Cardiac septum (tissue), 1 donor: ENCODE data around the gene C14orf93. TPM values are rescaled to one million over a fixed set of nuclear protein-coding genes. Genes with fewer than 3 reads are reported as not detected.
"Not testable (repeated sequence)": the region's sequence is repeated elsewhere in the genome, so short reads cannot be mapped to it uniquely, and the experiment has no call there.

Experiments
- DNase-seq: peaks from one replicate; pipeline ENCODE4 v3.0.0-alpha.2; 2020; ENCODE audit warnings: low spot score
- intact Hi-C: fragments of 100-400 bp; cut with DNase I; formaldehyde crosslinking; loops from one replicate; pipeline ENCODE4 v1.14.0; 2022
- total RNA-seq: library from RNA; stranded (reverse); fragmentation: NEBNext Ultra II Directional; extraction: Animal tissue kit (Norgen Biotek cat#: 25700); gene quantifications from one replicate; pipeline ENCODE4 v1.2.1, GENCODE V29; 2021
- donor health status: DM: no; HTN: no; CAD: no.

The C14orf93 gene
- total RNA-seq, 1 donor from 2014 or later: 3.7 TPM

- no peak for DNase-seq
- intact Hi-C loops: no loop called here
Observed at GRCh38 chr14:22979748-22980392, 30.1 kb downstream of the C14orf93 start.

DNA sequence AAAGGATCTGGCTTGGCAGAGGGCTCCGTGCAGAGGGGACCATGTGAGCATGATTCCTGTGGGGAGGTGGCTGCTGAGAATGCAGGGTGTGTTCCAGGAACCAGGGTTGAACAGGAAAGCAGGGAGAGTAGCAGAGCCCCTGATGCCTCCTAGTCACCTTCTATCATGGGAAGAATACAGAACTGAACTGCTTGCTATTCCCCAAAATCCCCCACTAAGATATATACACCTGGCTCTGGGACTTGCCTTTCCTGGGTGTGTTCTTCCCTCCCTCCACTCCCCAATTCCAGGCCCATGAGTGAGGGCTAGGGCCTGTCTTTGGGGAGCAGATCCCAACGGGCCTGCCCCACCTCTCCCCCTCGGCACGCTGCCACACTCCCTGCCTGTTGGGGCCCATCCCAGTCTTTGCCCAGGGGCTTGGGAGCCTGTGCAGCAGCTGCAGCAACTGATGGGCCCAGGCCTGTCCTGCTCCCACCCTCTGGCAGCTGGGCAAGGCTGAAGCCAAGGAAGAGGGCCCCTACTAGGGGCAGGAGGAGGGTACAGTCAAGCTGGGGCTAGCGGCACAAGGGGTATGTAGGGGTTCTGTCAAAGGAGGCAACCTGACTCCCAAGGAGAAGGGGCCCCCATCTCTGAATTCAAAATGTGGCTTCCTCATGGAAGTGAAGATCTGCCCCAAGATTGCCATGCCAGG lies 30.8 kb downstream of the C14orf93 start:
- intact Hi-C loops: no loop called here
- DNase-seq: no peak

GRCh38 chr14:22978487-22978837 lies 31.5 kb downstream of the C14orf93 start:
- intact Hi-C loops: no loop called here

DNA sequence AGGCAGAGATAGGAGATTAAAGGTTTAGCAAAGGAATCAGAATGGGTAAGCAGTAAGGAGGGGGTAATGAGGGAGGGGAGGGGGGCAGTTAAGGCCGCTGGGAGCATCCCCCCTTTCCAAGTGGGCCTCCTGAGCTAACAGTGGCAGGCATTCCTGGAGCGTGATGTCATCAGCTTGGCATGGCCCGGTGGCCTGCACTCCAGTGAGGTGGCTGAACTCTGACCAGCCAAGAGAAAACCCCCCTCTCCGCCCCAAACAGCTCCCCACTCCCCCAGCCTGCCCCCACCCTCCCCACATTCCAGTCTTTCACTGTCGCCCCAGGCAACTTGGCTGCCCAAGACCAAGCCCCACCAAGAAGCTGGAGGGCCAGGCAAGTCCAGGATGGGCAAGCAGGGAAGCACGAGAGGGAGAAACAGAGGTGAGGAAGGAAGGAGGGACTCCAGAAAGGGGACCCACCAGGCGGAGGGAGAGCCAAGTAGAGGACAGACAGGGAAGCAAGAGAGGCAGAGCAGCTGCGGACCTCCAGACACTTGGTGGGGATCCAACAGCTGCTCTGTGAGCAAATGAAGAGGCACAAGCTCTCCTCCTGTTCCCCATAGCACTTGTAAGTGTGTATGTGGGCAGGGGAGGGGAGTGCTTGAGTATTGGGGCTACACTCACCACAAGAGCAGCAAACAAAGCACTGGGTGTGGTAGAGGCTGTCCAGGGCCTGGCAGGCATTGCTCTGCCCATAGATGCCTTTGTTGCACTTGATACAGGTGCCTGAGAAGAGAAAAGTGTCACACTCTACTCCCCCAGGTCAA lies 32.1 kb downstream of the C14orf93 start:
- intact Hi-C loops: no loop called here
- no peak for DNase-seq

More at GRCh38 chr14:22978487-22978837, 31.5 kb downstream of the C14orf93 start:
- DNase-seq: no peak

GRCh38 chr14:22977434-22977683 lies 32.6 kb downstream of the C14orf93 start:
- intact Hi-C loops: no loop called here
- DNase-seq: no peak

- no peak for DNase-seq
- intact Hi-C loops: no loop called here
Observed at GRCh38 chr14:22976620-22977433, 33.1 kb downstream of the C14orf93 start.

GRCh38 chr14:22974530-22975313 lies 35.2 kb downstream of the C14orf93 start:
- intact Hi-C loops: no loop called here
- no peak for DNase-seq

DNA sequence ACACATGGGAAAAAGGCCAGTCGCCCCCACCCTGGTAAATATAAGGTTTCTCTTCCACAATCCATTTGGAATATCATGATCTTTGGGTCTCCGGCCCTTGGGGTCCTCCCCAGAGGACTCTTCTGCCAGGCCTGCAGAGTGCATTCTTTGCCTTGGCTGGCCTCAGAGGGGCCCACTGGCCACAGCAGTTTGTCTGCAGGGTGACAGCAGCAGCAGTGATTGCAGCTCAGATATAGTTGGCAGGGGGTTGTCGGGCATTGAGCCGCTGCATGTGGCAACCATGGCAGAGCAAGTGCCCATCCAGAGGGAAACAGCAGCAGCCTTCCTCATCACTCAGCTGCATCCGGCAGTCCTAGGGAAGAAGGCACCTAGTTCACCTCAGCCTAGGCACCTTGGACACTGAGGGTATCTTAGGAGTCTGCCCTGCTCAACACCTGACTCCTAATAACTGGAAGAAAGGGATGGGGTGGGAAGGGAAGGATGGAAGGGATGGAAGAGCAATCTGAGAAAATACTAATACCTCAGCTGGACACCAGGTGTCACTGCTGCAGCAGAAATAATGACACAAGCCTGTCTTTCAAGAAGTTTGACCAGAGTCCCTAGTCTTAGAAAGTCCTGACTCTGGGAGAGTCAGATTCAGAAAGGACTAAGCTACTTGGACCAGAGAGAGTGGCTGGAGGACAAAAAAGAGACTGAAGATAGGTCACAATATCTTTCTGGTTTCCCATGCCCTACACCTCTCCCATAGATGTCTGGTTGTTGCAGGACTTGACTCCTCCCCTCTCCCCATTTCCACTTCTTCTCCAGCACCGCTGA lies 36.5 kb downstream of the C14orf93 start:
- intact Hi-C loops: no loop called here
- DNase-seq: no peak

DNA sequence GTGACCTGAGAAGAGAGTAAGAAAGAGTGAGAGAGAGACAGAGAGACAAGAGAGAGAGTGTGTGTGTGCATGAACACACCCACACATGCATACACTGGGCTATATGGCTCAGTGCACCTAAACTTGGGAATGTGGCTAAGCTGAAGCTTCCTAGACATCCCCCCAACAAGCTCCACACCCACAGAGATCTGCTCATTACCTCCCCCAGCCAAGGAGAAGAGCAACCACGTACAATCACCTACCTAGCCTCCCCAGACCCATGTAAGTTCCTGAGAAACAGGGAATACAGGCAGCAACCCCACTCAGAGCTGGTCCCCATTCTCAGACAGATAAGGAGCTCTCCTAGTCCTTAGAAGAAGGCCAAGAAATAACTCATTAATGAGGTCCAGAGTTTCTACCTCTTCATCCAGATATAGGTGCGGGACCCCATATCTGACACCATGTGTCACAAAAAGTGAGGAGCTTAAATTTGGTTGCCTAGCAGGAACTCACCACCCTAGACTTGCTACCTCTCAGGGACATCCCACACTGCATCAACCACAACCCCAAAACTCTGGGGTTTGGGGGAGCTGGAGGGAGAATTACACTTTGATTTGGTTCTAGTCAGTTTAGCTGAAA lies 37.5 kb downstream of the C14orf93 start:
- no peak for DNase-seq
- intact Hi-C loops: no loop called here

DNA sequence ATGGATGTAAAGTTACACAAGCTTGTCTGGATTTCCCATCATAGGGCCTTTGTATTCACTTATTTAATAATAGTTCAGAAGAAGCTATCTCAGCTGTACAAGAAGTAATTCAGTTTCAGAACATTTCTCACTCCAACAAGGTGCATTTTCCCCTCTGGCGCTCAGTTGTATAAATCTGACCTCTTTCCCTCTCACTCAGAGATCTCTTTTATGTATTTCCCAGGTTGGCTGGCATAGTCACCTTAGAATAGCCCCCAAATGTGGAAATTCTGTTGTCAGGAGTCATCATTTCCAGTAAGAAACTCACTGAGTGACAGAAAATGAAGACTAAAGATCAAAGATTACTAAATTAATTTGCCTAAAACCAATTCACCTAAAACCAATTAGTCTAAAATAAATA lies 38.8 kb downstream of the C14orf93 start:
- intact Hi-C loops: no loop called here
- no peak for DNase-seq

DNA sequence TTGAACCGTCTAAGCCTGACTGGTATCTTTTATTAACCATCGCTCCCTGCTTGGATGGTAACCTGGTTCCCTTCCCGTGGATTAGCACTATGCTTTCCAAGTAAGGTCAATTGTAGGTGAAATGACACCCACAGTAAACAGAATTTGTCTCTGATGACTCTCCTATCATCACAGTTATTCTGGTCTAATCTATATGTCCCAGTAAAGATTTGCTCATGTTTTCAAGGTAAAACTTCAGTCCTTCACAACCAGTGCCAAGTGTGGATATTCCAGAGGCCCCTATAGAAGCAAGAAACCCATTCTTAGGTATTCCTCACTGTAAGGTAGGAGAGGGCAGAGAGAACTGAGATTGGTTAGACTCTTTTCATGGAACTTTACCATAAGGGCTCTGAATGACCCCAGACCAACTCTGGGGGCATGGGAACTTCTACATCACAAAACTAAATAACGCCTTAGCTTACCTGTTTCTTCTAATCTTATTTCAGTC lies 43.1 kb downstream of the C14orf93 start:
- intact Hi-C loops: no loop called here
- no peak for DNase-seq

- intact Hi-C loops, DNase-seq: not testable (repeated sequence)
Observed at GRCh38 chr14:22965916-22966782, 43.8 kb downstream of the C14orf93 start.

- DNase-seq: peak; percentile 15
- intact Hi-C loops: no loop called here
Observed at GRCh38 chr14:22962061-22962676, 47.8 kb downstream of the C14orf93 start.

DNA sequence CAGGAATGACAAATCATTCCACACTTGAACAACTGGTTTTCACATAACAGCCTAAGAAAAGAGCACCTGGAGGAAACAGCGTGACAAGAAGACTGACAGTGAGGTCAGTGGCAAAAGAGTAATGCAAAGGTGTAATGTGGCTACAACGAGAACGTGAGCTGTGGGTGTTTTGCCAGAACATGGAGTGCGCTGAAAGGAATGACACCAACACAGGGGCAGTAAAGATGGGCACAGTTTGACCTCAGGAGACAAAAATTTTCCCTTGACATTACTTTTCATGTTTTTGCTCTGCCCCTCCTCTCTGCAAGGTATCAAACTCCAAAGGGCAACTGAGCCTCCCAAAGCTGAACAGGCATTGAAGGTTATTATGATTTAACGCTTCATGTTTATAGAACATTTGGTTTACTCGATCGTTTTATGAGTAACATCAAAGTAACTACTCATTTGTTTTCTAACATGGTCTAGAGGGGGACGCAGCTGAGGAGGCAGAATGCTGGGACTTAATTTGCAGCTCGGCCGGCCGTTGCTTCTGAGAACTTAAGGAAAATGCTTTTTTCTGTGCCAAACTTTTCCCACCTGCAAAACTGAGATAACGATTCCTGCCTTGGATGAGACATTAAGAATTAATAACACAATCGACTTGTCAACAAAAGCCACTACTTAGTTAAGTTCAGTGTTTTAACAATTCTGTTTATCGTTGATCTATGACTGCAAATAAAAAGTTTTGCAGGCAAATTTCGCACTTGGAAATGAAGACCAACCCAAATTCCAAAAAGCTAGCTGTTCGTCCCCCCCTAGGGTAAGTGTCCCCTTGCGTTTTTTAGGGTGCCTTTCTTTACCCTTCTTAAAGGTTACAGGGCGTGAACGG lies 54.0 kb downstream of the C14orf93 start:
- intact Hi-C loops: loop anchor here (2.0 kb wide), 1 partner anchor 27 kb away; the partner anchor contains the start of gene AJUBA
- DNase-seq: peak; percentile 57

DNA sequence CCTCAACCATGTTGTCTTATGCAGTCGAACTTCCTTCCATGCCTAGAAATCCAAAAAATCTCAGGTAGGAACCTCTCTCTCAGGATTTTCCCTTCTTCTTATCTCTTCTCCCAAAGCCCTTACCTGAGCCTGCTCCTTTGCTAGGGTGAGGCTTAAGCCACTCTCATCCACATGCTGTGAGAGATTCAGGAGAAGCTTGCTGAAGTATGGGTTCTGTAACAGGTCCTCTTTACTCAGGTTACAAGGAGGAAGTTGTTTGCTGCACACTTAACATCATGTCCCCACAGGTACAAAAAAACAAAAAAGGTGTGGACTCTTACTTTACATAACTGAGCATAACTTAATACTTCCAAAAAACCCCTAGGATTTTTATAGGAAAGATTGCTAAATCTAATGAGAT lies 57.5 kb downstream of the C14orf93 start:
- DNase-seq: no peak
- intact Hi-C loops: no loop called here

DNA sequence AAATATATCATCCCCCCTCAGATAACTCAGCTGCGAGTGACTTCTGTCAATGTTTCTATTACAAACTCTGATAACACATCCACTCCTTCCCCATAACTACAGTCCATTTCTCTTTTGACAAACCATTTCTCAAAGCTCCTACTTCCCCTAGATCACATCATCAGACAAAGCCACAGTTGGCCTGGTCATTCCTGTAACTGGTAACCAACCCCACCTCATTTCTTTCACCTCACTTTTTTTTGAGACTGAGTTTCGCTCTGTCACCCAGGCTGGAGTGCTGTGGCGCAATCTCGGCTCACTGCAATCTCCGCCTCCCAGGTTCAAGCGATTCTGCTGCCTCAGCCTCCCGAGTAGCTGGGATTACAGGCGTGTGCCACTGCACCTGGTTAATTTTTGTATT lies 58.1 kb downstream of the C14orf93 start:
- intact Hi-C loops: not testable (repeated sequence)
- DNase-seq: peak; percentile 89
